GM12872 (cell line): Measurements from ENCODE around the gene ARPC5.

Experiments
- CTCF ChIP-seq: IDR thresholded peaks from 3 replicates; pipeline ENCODE4 v1.5.1; 2011; ENCODE audit warnings: low read depth, mild to moderate bottlenecking, low read length, moderate library complexity; ENCODE audit not compliant: insufficient read depth

The ARPC5 gene

GRCh38 chr1:183653462-183653794 lies 17.8 kb upstream of the ARPC5 start:
- no peak for TF ChIP-seq CTCF

GRCh38 chr1:183652547-183653461 lies 17.2 kb upstream of the ARPC5 start, which contains the start of gene APOBEC4:
Gene APOBEC4, minus strand, starts transcription at chr1:183653316. Its CDS starts 4,535 bp downstream, at chr1:183648781.
- no peak for TF ChIP-seq CTCF

- TF ChIP-seq CTCF = no peak
These were observed 16.5 kb upstream of the ARPC5 start for GRCh38 chr1:183652107-183652506.

GRCh38 chr1:183651612-183652011 lies 16.0 kb upstream of the ARPC5 start:
- TF ChIP-seq CTCF = no peak

GRCh38 chr1:183648042-183648441 lies 12.5 kb upstream of the ARPC5 start:
- TF ChIP-seq CTCF = no peak

GRCh38 chr1:183646776-183647175 lies 11.2 kb upstream of the ARPC5 start:
- no peak for TF ChIP-seq CTCF

GRCh38 chr1:183645531-183645930 lies 9.9 kb upstream of the ARPC5 start:
- no peak for TF ChIP-seq CTCF
